ENCODE data around the gene MFN2. TPM values are rescaled to one million over a fixed set of nuclear protein-coding genes. Genes with fewer than 3 reads are reported as not detected.
A peak's percentile ranks its signal among the peaks of the same experiment; 100 is the strongest.

The MFN2 gene
- total RNA-seq, 1 experiment from 2014 or later, result 72.6 TPM

GRCh38 chr1:12001249-12001917 is 21.1 kb downstream of the MFN2 start:
- H4K20me1 ChIP-seq (ENCODE audit: insufficient read depth), result no peaks in the 10 kb centered on the region
- no peak overlapping the region for H3K4me3 ChIP-seq
- H3K27ac ChIP-seq, result peak overlapping the region; percentile 39; the same call in 1 of the 2 replicates
- no peaks in the 10 kb centered on the region for H3K27me3 ChIP-seq (ENCODE audit: insufficient read depth, low read depth)
- intact Hi-C loops (cut with micrococcal nuclease; ENCODE audit: unreplicated experiment), result no loop called here
- H3K79me2 ChIP-seq (ENCODE audit: low read depth), result no peaks in the 10 kb centered on the region
- no peaks in the 10 kb centered on the region for H3K9me3 ChIP-seq (ENCODE audit: insufficient read depth, low read depth)
- POLR2A ChIA-PET (ENCODE audit: unreplicated experiment), result no interaction called here
- H3K9me2 ChIP-seq (ENCODE audit: insufficient read depth), result no peaks in the 10 kb centered on the region
- no peaks in the 10 kb centered on the region for H3K4me1 ChIP-seq (replicated peaks; ENCODE audit: insufficient read depth)
- peaks cover 10% of the 10 kb centered on the region for H3K36me3 ChIP-seq (ENCODE audit: low read depth)
- H3K4me2 ChIP-seq, result no peak overlapping the region
- no peak for DNase-seq
- TF ChIP-seq CTCF (conservative IDR thresholded peaks at IDR 0.05), result peak; percentile 56
- no peak for TF ChIP-seq EZH2 (IDR thresholded peaks at IDR 0.05; ENCODE audit: low read depth)
- BruUV-seq (replicated peaks), result no TSS peak
- CTCF ChIA-PET, result no interaction called here
- H2AFZ ChIP-seq, result no peak overlapping the region
- H3F3A ChIP-seq (ENCODE audit: insufficient read depth, low read depth), result 0 out of 2 replicates have a peak, but pooled peaks cover 4% of the 10 kb centered on the region

- H3K4me3 ChIP-seq, result no peak overlapping the region
- no peak overlapping the region for H2AFZ ChIP-seq
- H3K27ac ChIP-seq, result peak overlapping the region; percentile 39; the same call in 1 of the 2 replicates
- CTCF ChIA-PET, result no interaction called here
- H3K9me3 ChIP-seq (ENCODE audit: insufficient read depth, low read depth), result no peaks in the 10 kb centered on the region
- H3K27me3 ChIP-seq (ENCODE audit: insufficient read depth, low read depth), result no peaks in the 10 kb centered on the region
- peaks cover 10% of the 10 kb centered on the region for H3K36me3 ChIP-seq (ENCODE audit: low read depth)
- no peaks in the 10 kb centered on the region for H4K20me1 ChIP-seq (ENCODE audit: insufficient read depth)
- intact Hi-C loops (cut with micrococcal nuclease; ENCODE audit: unreplicated experiment), result no loop called here
- DNase-seq, result peak; percentile 14 to 40
- 0 out of 2 replicates have a peak, but pooled peaks cover 4% of the 10 kb centered on the region for H3F3A ChIP-seq (ENCODE audit: insufficient read depth, low read depth)
- BruUV-seq (replicated peaks), result no TSS peak
- H3K9me2 ChIP-seq (ENCODE audit: insufficient read depth), result no peaks in the 10 kb centered on the region
- POLR2A ChIA-PET (ENCODE audit: unreplicated experiment), result no interaction called here
- H3K4me1 ChIP-seq (replicated peaks; ENCODE audit: insufficient read depth), result no peaks in the 10 kb centered on the region
- H3K79me2 ChIP-seq (ENCODE audit: low read depth), result no peaks in the 10 kb centered on the region
- H3K4me2 ChIP-seq, result no peak overlapping the region
- TF ChIP-seq EZH2 (IDR thresholded peaks at IDR 0.05; ENCODE audit: low read depth) (no peak), CTCF (conservative IDR thresholded peaks at IDR 0.05) (no peak)
Observed at GRCh38 chr1:12001996-12002493, 21.8 kb downstream of the MFN2 start.

GRCh38 chr1:12003762-12004161 is 23.5 kb downstream of the MFN2 start:
- TF ChIP-seq EZH2 (IDR thresholded peaks at IDR 0.05; ENCODE audit: low read depth) (no peak), CTCF (conservative IDR thresholded peaks at IDR 0.05) (no peak)
- ChIA-PET POLR2A (ENCODE audit: unreplicated experiment) (no interaction called here), CTCF (no interaction called here)
- Histone ChIP-seq H2AFZ (no peak overlapping the region), H3K79me2 (ENCODE audit: low read depth) (no peaks in the 10 kb centered on the region), H4K20me1 (ENCODE audit: insufficient read depth) (no peaks in the 10 kb centered on the region), H3K27ac (no peak overlapping the region), H3K36me3 (ENCODE audit: low read depth) (peaks cover 10% of the 10 kb centered on the region), H3K4me2 (no peak overlapping the region), H3K4me1 (replicated peaks; ENCODE audit: insufficient read depth) (no peaks in the 10 kb centered on the region), H3K9me3 (ENCODE audit: insufficient read depth, low read depth) (no peaks in the 10 kb centered on the region), H3K9me2 (ENCODE audit: insufficient read depth) (no peaks in the 10 kb centered on the region), H3K4me3 (no peak overlapping the region), H3K27me3 (ENCODE audit: insufficient read depth, low read depth) (no peaks in the 10 kb centered on the region), H3F3A (ENCODE audit: insufficient read depth, low read depth) (0 out of 2 replicates have a peak, but pooled peaks cover 4% of the 10 kb centered on the region)
- no TSS peak for BruUV-seq (replicated peaks)
- intact Hi-C loops (cut with micrococcal nuclease; ENCODE audit: unreplicated experiment), result no loop called here
- DNase-seq, result no peak
